Suprapubic skin (tissue), 4 donors: ENCODE results near the gene ZFP82. TPM values are rescaled to one million over a fixed set of nuclear protein-coding genes. Genes with fewer than 3 reads are reported as not detected.

Source experiments
- DNase-seq, 2 donors: peaks; one replicate each; pipeline ENCODE4 v3.0.0-alpha.2; 2019; ENCODE audit warnings: low spot score in 2 of 2
- H3K27ac ChIP-seq: fragments of 200-600 bp; sonication (generic); one replicate; pipeline ENCODE4 v1.5.1; 2019
- H3K27me3 ChIP-seq: fragments of 200-600 bp; sonication (generic); one replicate; pipeline ENCODE4 v1.5.1; 2019
- H3K36me3 ChIP-seq: fragments of 200-600 bp; sonication (generic); one replicate; pipeline ENCODE4 v1.5.1; 2019
- H3K4me1 ChIP-seq: fragments of 200-600 bp; sonication (generic); one replicate; pipeline ENCODE4 v1.5.1; 2019
- H3K4me3 ChIP-seq: fragments of 200-600 bp; sonication (generic); one replicate; pipeline ENCODE4 v1.5.1; 2019; ENCODE audit warnings: mild to moderate bottlenecking
- H3K9me3 ChIP-seq: fragments of 200-600 bp; sonication (generic); one replicate; pipeline ENCODE4 v1.5.1; 2019
- CTCF ChIP-seq, 2 donors: fragments of 200-600 bp in 1 of 2; fragments of 450-650 bp in 1 of 2; sonication (generic) in 1 of 2; IDR thresholded peaks; one replicate each; pipeline ENCODE4 v1.5.1; 2016 to 2019; ENCODE audit warnings: antibody characterized with exemption in 2 of 2, mild to moderate bottlenecking in 1 of 2, moderate library complexity in 1 of 2
- EP300 ChIP-seq: sonication (generic); formaldehyde crosslinking; IDR thresholded peaks from one replicate; pipeline ENCODE4 v1.6.1; 2017; ENCODE audit warnings: antibody characterized with exemption
- POLR2A ChIP-seq, 2 donors: fragments of 450-650 bp; IDR thresholded peaks; one replicate each; pipeline ENCODE4 v1.6.1; 2017; ENCODE audit warnings: antibody characterized with exemption in 2 of 2, mild to moderate bottlenecking in 2 of 2, moderate library complexity in 2 of 2
- POLR2AphosphoS5 ChIP-seq, 3 donors: sonication (generic); formaldehyde crosslinking; IDR thresholded peaks; one replicate each; pipeline ENCODE4 v1.6.1; 2017; ENCODE audit warnings: antibody characterized with exemption in 3 of 3
- WGBS: methylation state at CpG from one replicate; pipeline ENCODE4 v1.1.5; 2018; 5-methylcytosine and 5-hydroxymethylcytosine counted together
- total RNA-seq, 4 donors: library from RNA; depleted of rRNA; stranded (reverse); fragments of >200 nt; gene quantifications; one replicate each; pipeline ENCODE4 v1.1.0, GENCODE V29; 2016

The ZFP82 gene
- total RNA-seq, result 1 to 10 TPM in 3 of 4 donors, under 1 TPM in 1; 0.47 to 4.0 (median 1.7) TPM

GRCh38 chr19:36418287-36419001, at the start of gene ZFP82:
Gene ZFP82, minus strand, starts transcription at chr19:36418644. Its CDS starts 8,855 bp downstream, at chr19:36409789.
- peak within 1 kb of the TSS; percentile 72 for H3K27ac ChIP-seq
- under 1% methylated on average over 17 of the region's 70 CpGs for WGBS
- H3K27me3 ChIP-seq, result peaks cover 16% of the 10 kb centered on the region
- TF ChIP-seq EP300 (no peak), POLR2A (IDR thresholded peaks at IDR 0.05) (no peak), POLR2AphosphoS5 (IDR thresholded peaks at IDR 0.05) (no peak)
- H3K9me3 ChIP-seq, result no peaks in the 10 kb centered on the region
- no peaks in the 10 kb centered on the region for H3K36me3 ChIP-seq
- DNase-seq, result peak; percentile 78 to 83
- H3K4me3 ChIP-seq, result peak within 1 kb of the TSS; percentile 62
- H3K4me1 ChIP-seq, result peaks cover 13% of the 10 kb centered on the region

- H3K27me3 ChIP-seq, result no peaks in the 10 kb centered on the region
- WGBS, result 100% methylated on average over 1 of the region's 1 CpG
- no peak for TF ChIP-seq POLR2A (IDR thresholded peaks at IDR 0.05)
- TF ChIP-seq POLR2AphosphoS5 (IDR thresholded peaks at IDR 0.05), result no peak
- no peak for TF ChIP-seq EP300
- no peak for TF ChIP-seq CTCF (IDR thresholded peaks at IDR 0.05)
- H3K4me3 ChIP-seq, result no peak overlapping the region
- no peaks in the 10 kb centered on the region for H3K4me1 ChIP-seq
- H3K9me3 ChIP-seq, result peaks cover 15% of the 10 kb centered on the region
- no peak overlapping the region for H3K27ac ChIP-seq
- no peak for DNase-seq
- peaks cover 41% of the 10 kb centered on the region for H3K36me3 ChIP-seq
Measured at GRCh38 chr19:36460046-36460445, 41.6 kb upstream of the ZFP82 start.

GRCh38 chr19:36456831-36457230, 38.4 kb upstream of the ZFP82 start:
- Histone ChIP-seq H3K4me1 (no peaks in the 10 kb centered on the region), H3K27me3 (no peaks in the 10 kb centered on the region), H3K9me3 (peaks cover 31% of the 10 kb centered on the region), H3K27ac (no peak overlapping the region), H3K36me3 (peaks cover 66% of the 10 kb centered on the region), H3K4me3 (no peak overlapping the region)
- TF ChIP-seq CTCF (IDR thresholded peaks at IDR 0.05) (no peak), POLR2AphosphoS5 (IDR thresholded peaks at IDR 0.05) (no peak), POLR2A (IDR thresholded peaks at IDR 0.05) (no peak), EP300 (no peak)
- 91% methylated on average over 2 of the region's 2 CpGs for WGBS
- DNase-seq, result no peak

- no peaks in the 10 kb centered on the region for H3K27me3 ChIP-seq
- no peak overlapping the region for H3K4me3 ChIP-seq
- TF ChIP-seq POLR2AphosphoS5 (IDR thresholded peaks at IDR 0.05), result no peak
- TF ChIP-seq POLR2A (IDR thresholded peaks at IDR 0.05), result no peak
- TF ChIP-seq CTCF (IDR thresholded peaks at IDR 0.05), result no peak
- no peak for TF ChIP-seq EP300
- H3K27ac ChIP-seq, result no peak overlapping the region
- H3K36me3 ChIP-seq, result peaks cover 70% of the 10 kb centered on the region
- H3K4me1 ChIP-seq, result no peaks in the 10 kb centered on the region
- DNase-seq, result no peak
- 96% methylated on average over 5 of the region's 5 CpGs for WGBS
- H3K9me3 ChIP-seq, result peaks cover 81% of the 10 kb centered on the region
Measured at GRCh38 chr19:36449059-36449670, 30.7 kb upstream of the ZFP82 start.

GRCh38 chr19:36441339-36441738, 22.9 kb upstream of the ZFP82 start:
- WGBS, result 81% methylated on average over 1 of the region's 1 CpG
- peaks cover 57% of the 10 kb centered on the region for H3K9me3 ChIP-seq
- no peak overlapping the region for H3K4me3 ChIP-seq
- peaks cover 6% of the 10 kb centered on the region for H3K36me3 ChIP-seq
- no peaks in the 10 kb centered on the region for H3K27me3 ChIP-seq
- TF ChIP-seq CTCF (IDR thresholded peaks at IDR 0.05) (no peak), EP300 (no peak), POLR2A (IDR thresholded peaks at IDR 0.05) (no peak), POLR2AphosphoS5 (IDR thresholded peaks at IDR 0.05) (no peak)
- no peaks in the 10 kb centered on the region for H3K4me1 ChIP-seq
- H3K27ac ChIP-seq, result no peak overlapping the region
- no peak for DNase-seq
